Testis (tissue), 3 donors: ENCODE measurements around the gene SNED1. TPM values are rescaled to one million over a fixed set of nuclear protein-coding genes. Genes with fewer than 3 reads are reported as not detected.

Experiments used
- DNase-seq: peaks from one replicate; pipeline ENCODE4 v3.0.0-alpha.2; 2019
- H3K27ac ChIP-seq, 2 donors: fragments of 200-600 bp; sonication (generic); one replicate each; pipeline ENCODE4 v1.5.1; 2019
- H3K27me3 ChIP-seq: fragments of 200-600 bp; sonication (generic); one replicate; pipeline ENCODE4 v1.5.1; 2019
- H3K36me3 ChIP-seq: fragments of 200-600 bp; sonication (generic); one replicate; pipeline ENCODE4 v1.5.1; 2017; ENCODE audit warnings: low read depth; ENCODE audit errors: missing control alignments
- H3K4me1 ChIP-seq: fragments of 200-600 bp; sonication (generic); one replicate; pipeline ENCODE4 v1.5.1; 2019
- H3K4me3 ChIP-seq, 2 donors: fragments of 200-600 bp; sonication (generic); one replicate each; pipeline ENCODE4 v1.5.1; 2017 to 2019
- H3K9me3 ChIP-seq: fragments of 200-600 bp; sonication (generic); one replicate; pipeline ENCODE4 v1.5.1; 2017
- CTCF ChIP-seq, 3 experiments: fragments of 450-650 bp in 2 of 3; fragments of 200-600 bp in 1 of 3; sonication (generic) in 1 of 3; IDR thresholded peaks; one replicate each; pipeline ENCODE4 v1.5.1; 2016 to 2019; ENCODE audit warnings: antibody characterized with exemption in 3 of 3, mild to moderate bottlenecking in 2 of 3, moderate library complexity in 1 of 3
- POLR2A ChIP-seq: fragments of 450-650 bp; IDR thresholded peaks from one replicate; pipeline ENCODE4 v1.6.1; 2017; ENCODE audit warnings: antibody characterized with exemption, mild to moderate bottlenecking, moderate library complexity
- WGBS, 2 donors: methylation state at CpG; one replicate each; pipeline ENCODE4 v1.1.5; 2018; 5-methylcytosine and 5-hydroxymethylcytosine counted together
- intact Hi-C: fragments of 100-400 bp; cut with DNase I; formaldehyde crosslinking; loops from one replicate; pipeline ENCODE4 v1.15.1; 2023; ENCODE audit warnings: low total_unique reads
- polyA plus RNA-seq: library from polyadenylated mRNA; stranded (reverse); fragments of 350-450 nt; fragmentation: Illumina TruSeq; extraction: RNeasy Lipid Tissue Mini Kit (QIAGEN cat#74804); gene quantifications from one replicate; pipeline ENCODE4 v1.2.3, GENCODE V29; 2014; ENCODE audit warnings: low read depth, low replicate concordance; ENCODE audit not compliant: insufficient read depth
- total RNA-seq, 2 donors: library from RNA; depleted of rRNA; stranded (reverse); fragments of >200 nt; gene quantifications; one replicate each; pipeline ENCODE4 v1.2.3, GENCODE V29; 2016

Gene SNED1
- total and polyA plus RNA-seq, 3 donors from 2014 or later: 15.8 to 107 (median 82.7) TPM

GRCh38 chr2:241082341-241083090, 84.1 kb downstream of the SNED1 start:
- WGBS, 2 donors: 85 to 90% methylated on average over 4 to 14 of the region's 14 CpGs
- no peak for TF ChIP-seq POLR2A
- peaks cover 6% of the 10 kb centered on the region for H3K4me1 ChIP-seq
- peak; percentile 13 for DNase-seq
- H3K4me3 ChIP-seq: no peak overlapping the region
- intact Hi-C loops: no loop called here
- no peaks in the 10 kb centered on the region for H3K9me3 ChIP-seq
- H3K27ac ChIP-seq: no peak overlapping the region
- no peaks in the 10 kb centered on the region for H3K27me3 ChIP-seq
- no peaks in the 10 kb centered on the region for H3K36me3 ChIP-seq

- WGBS, 2 donors: 83 to 92% methylated on average over 5 of the region's 5 CpGs
- H3K36me3 ChIP-seq: no peaks in the 10 kb centered on the region
- intact Hi-C loops: no loop called here
- peaks cover 6% of the 10 kb centered on the region for H3K4me1 ChIP-seq
- DNase-seq: peak; percentile 7
- no peak for TF ChIP-seq POLR2A
- no peak overlapping the region for H3K27ac ChIP-seq
- no peak overlapping the region for H3K4me3 ChIP-seq
- H3K9me3 ChIP-seq: no peaks in the 10 kb centered on the region
- H3K27me3 ChIP-seq: no peaks in the 10 kb centered on the region
These were observed 84.6 kb downstream of the SNED1 start for GRCh38 chr2:241083091-241083415.

- no peaks in the 10 kb centered on the region for H3K36me3 ChIP-seq
- WGBS, 2 donors: 92 to 94% methylated on average over 4 of the region's 4 CpGs
These were observed 86.5 kb downstream of the SNED1 start for GRCh38 chr2:241084856-241085444.

GRCh38 chr2:241087420-241088268, 89.2 kb downstream of the SNED1 start:
- no peaks in the 10 kb centered on the region for H3K9me3 ChIP-seq
- no peak overlapping the region for H3K27ac ChIP-seq
- peaks cover 6% of the 10 kb centered on the region for H3K4me1 ChIP-seq
- TF ChIP-seq CTCF (IDR thresholded peaks at IDR 0.05): no peak
- no peak for DNase-seq
- no peaks in the 10 kb centered on the region for H3K27me3 ChIP-seq
- 89 to 93% methylated on average over 26 to 29 of the region's 29 CpGs for WGBS, 2 donors
- no peak overlapping the region for H3K4me3 ChIP-seq
- no peaks in the 10 kb centered on the region for H3K36me3 ChIP-seq
- intact Hi-C loops: no loop called here

More at GRCh38 chr2:241084856-241085444, 86.5 kb downstream of the SNED1 start:
- Histone ChIP-seq H3K27me3 (no peaks in the 10 kb centered on the region), H3K4me1 (peaks cover 6% of the 10 kb centered on the region), H3K9me3 (no peaks in the 10 kb centered on the region), H3K27ac (no peak overlapping the region), H3K4me3 (no peak overlapping the region)
- intact Hi-C loops: no loop called here
- no peak for TF ChIP-seq POLR2A
- no peak for DNase-seq

GRCh38 chr2:241088376-241088775, 90.0 kb downstream of the SNED1 start:
- peaks cover 6% of the 10 kb centered on the region for H3K4me1 ChIP-seq
- DNase-seq: no peak
- H3K27me3 ChIP-seq: no peaks in the 10 kb centered on the region
- no peaks in the 10 kb centered on the region for H3K36me3 ChIP-seq
- no peak overlapping the region for H3K4me3 ChIP-seq
- 87% methylated on average over 8 of the region's 8 CpGs for WGBS, 2 donors
- H3K9me3 ChIP-seq: no peaks in the 10 kb centered on the region
- H3K27ac ChIP-seq: peak overlapping the region in 1 of 2 donors; percentile 12
- TF ChIP-seq CTCF (IDR thresholded peaks at IDR 0.05) (no peak), POLR2A (no peak)
- intact Hi-C loops: no loop called here
